OCI-LY7 (cell line): ENCODE data around the gene CCDC142. TPM values are rescaled to one million over a fixed set of nuclear protein-coding genes. Genes with fewer than 3 reads are reported as not detected.

Experiments used
- BruUV-seq: library from RNA; stranded (reverse); fragments of 400-500 nt; replicated peaks from 2 replicates; lab custom pipeline; 2021; lab: Mats Ljungman, UMichigan
- CTCF ChIA-PET: fragments of 300-600 bp; sonication (Branson Sonifier 250); formaldehyde crosslinking; loops from one replicate; lab custom pipeline; 2022; ENCODE audit warnings: antibody characterized with exemption; ENCODE audit not compliant: unreplicated experiment; lab: Charles Lee
- POLR2A ChIA-PET: fragments of 300-600 bp; sonication (Branson Sonifier 250); formaldehyde crosslinking; loops from one replicate; lab custom pipeline; 2022; ENCODE audit warnings: antibody characterized with exemption; lab: Charles Lee
- DNase-seq: peaks from one replicate; pipeline ENCODE4 v3.0.0-alpha.2; 2015; ENCODE audit warnings: low spot score
- H2AFZ ChIP-seq: fragments of 200-600 bp; sonication (generic), shearing (Covaris generic); 2 replicates; pipeline ENCODE4 v1.6.1; 2014; ENCODE audit warnings: mild to moderate bottlenecking, antibody characterized with exemption, low read length, moderate library complexity
- H3K27ac ChIP-seq: fragments of 200-600 bp; sonication (generic); 2 replicates; pipeline ENCODE4 v1.5.1; 2014; ENCODE audit warnings: mixed run types, low read depth, mild to moderate bottlenecking, moderate library complexity, low read length, inconsistent platforms; ENCODE audit not compliant: poor library complexity, severe bottlenecking
- H3K36me3 ChIP-seq: fragments of 200-600 bp; sonication (generic); 2 replicates; pipeline ENCODE4 v1.6.1; 2014; ENCODE audit warnings: mild to moderate bottlenecking, antibody characterized with exemption, low read length, moderate library complexity, mixed read lengths; ENCODE audit not compliant: insufficient read depth
- H3K4me1 ChIP-seq: fragments of 200-600 bp; sonication (generic); 2 replicates; pipeline ENCODE4 v1.5.1; 2014; ENCODE audit warnings: mild to moderate bottlenecking, low read length; ENCODE audit not compliant: insufficient read depth, poor library complexity, severe bottlenecking
- H3K4me2 ChIP-seq: fragments of 200-600 bp; sonication (generic); 2 replicates; pipeline ENCODE4 v1.6.1; 2014; ENCODE audit warnings: mild to moderate bottlenecking, low read length
- H3K4me3 ChIP-seq: fragments of 200-600 bp; sonication (generic); 2 replicates; pipeline ENCODE4 v1.5.1; 2014; ENCODE audit warnings: mild to moderate bottlenecking, low read depth, low read length; ENCODE audit not compliant: poor library complexity, severe bottlenecking
- H3K79me2 ChIP-seq: fragments of 200-600 bp; sonication (generic); 2 replicates; pipeline ENCODE4 v1.6.1; 2016; ENCODE audit warnings: low read depth, mild to moderate bottlenecking, low read length, moderate library complexity, mixed read lengths; ENCODE audit not compliant: insufficient read depth
- H3K9me2 ChIP-seq: fragments of 200-600 bp; sonication (generic); 2 replicates; pipeline ENCODE4 v1.6.1; 2016; ENCODE audit warnings: mild to moderate bottlenecking, low read length, mixed read lengths; ENCODE audit not compliant: insufficient read depth
- H3K9me3 ChIP-seq: fragments of 200-600 bp; sonication (generic); 2 replicates; pipeline ENCODE4 v1.6.1; 2014; ENCODE audit warnings: mild to moderate bottlenecking, mixed run types, low read length, mixed read lengths
- H4K20me1 ChIP-seq: fragments of 200-600 bp; sonication (generic); 2 replicates; pipeline ENCODE4 v1.6.1; 2014; ENCODE audit warnings: mild to moderate bottlenecking, antibody characterized with exemption, low read length, moderate library complexity, mixed read lengths; ENCODE audit not compliant: insufficient read depth
- CTCF ChIP-seq: fragments of 200-600 bp; sonication (generic); conservative IDR thresholded peaks from 2 replicates; pipeline ENCODE4 v1.5.1; 2014; ENCODE audit warnings: mild to moderate bottlenecking, antibody characterized with exemption, low read length, moderate library complexity, mixed read lengths
- EZH2phosphoT487 ChIP-seq: fragments of 200-600 bp; sonication (generic); IDR thresholded peaks from 2 replicates; pipeline ENCODE4 v1.6.1; 2018; ENCODE audit warnings: low read depth, borderline replicate concordance, mild to moderate bottlenecking, mixed run types, antibody characterized with exemption, low read length, moderate library complexity, mixed read lengths
- intact Hi-C: fragments of 100-400 bp; cut with micrococcal nuclease; formaldehyde crosslinking; loops from one replicate; pipeline ENCODE4 v1.10.0; 2022; ENCODE audit not compliant: unreplicated experiment
- total RNA-seq, 2 experiments: library from RNA; depleted of rRNA in 1 of 2; stranded (reverse); fragments of >200 nt in 1 of 2; shearing (Covaris generic) in 1 of 2; gene quantifications; 2 replicates each; pipeline ENCODE4 v1.2.3, GENCODE V29; 2014 to 2022

The CCDC142 gene
- total RNA-seq, 2 experiments from 2014 or later = 42.5 to 53.0 TPM

DNA sequence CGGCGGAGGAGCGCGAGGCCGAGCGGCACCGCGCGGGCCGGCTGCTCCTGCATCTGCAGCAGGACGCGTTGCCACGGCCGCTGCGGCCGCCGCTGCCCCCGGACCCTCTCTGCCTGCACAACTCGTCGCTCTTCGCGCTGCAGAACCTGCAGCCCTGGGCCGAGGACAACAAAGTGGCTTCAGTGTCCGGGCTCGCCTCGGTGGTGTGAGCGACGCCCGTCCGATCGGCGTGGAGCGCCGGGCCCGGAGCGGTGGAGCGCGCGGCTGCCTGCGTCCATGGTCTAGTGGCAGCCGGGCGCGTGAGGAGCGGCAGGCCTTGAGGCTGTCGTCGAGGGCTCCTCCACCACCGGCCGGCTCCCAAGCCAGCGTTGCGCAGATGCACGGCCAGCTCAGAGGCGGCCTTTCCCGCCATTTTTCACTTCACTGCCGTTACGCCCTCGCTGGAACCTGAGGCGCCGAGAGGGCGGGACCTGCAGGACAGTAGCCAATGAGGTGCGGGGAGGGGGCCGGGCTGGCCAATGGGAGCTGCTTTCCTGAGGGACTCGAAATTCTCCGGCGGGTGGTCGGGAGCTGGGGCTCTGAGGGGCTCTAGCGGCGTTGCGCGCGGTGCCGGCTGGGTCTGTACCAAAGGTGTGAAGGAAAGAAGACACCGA, 33.3 kb upstream of the CCDC142 start:
- Histone ChIP-seq H4K20me1 (no peaks in the 10 kb centered on the region), H3K36me3 (no peaks in the 10 kb centered on the region), H2AFZ (no peak overlapping the region), H3K9me3 (no peaks in the 10 kb centered on the region), H3K79me2 (no peaks in the 10 kb centered on the region), H3K4me2 (no peak overlapping the region), H3K4me1 (no peaks in the 10 kb centered on the region), H3K27ac (no peak overlapping the region), H3K4me3 (no peak overlapping the region), H3K9me2 (no peaks in the 10 kb centered on the region)
- intact Hi-C loops = no loop called here
- no peak for TF ChIP-seq CTCF
- TF ChIP-seq EZH2phosphoT487 = no peak
- CTCF ChIA-PET = no interaction called here
- no TSS peak for BruUV-seq
- DNase-seq = no peak
- POLR2A ChIA-PET = no interaction called here

DNA sequence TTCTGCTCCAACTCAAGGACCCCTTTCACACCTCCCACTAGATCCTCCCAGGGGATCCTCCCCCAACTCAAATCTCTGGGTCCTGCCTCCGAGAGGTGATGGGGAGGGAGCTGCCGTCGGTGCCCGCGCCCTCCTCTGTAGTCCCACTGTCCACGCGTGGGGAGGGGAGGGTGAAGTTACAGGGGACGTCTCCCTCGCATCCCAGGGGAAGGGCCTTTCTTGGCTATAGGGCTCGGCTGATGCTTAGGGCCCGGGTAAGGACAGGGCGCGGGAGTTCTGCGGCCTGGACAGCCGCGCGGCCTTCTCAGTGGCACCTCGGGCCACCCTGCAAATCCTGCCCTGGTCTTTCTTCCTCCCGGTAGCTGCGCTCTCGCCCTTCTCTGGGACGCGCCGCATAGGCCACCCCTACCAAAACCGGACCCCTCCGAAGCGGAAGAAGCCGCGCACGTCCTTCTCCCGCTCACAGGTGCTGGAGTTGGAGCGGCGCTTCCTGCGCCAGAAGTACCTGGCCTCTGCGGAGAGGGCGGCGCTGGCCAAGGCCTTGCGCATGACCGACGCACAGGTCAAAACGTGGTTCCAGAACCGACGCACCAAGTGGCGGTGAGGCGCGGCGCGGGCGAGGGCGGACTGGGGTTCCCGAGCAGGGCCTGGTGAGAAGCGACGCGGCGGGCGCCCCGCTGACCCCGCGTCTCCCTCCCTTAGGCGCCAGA, 32.6 kb upstream of the CCDC142 start:
- no peak for DNase-seq

More for the DNA sequence above, 32.6 kb upstream of the CCDC142 start:
- Histone ChIP-seq H3K4me3 (no peak overlapping the region), H3K27ac (no peak overlapping the region), H3K4me2 (no peak overlapping the region), H3K79me2 (no peaks in the 10 kb centered on the region), H3K9me2 (no peaks in the 10 kb centered on the region), H4K20me1 (no peaks in the 10 kb centered on the region), H3K36me3 (no peaks in the 10 kb centered on the region), H2AFZ (no peak overlapping the region), H3K9me3 (no peaks in the 10 kb centered on the region), H3K4me1 (no peaks in the 10 kb centered on the region)
- BruUV-seq = no TSS peak
- POLR2A ChIA-PET = no interaction called here
- TF ChIP-seq EZH2phosphoT487 = no peak
- TF ChIP-seq CTCF = no peak
- intact Hi-C loops = no loop called here
- CTCF ChIA-PET = no interaction called here
